Anterior cingulate cortex (tissue), 58 donors: ENCODE data around the gene ASXL2.
A peak's percentile ranks its signal among the peaks of the same experiment; 100 is the strongest.

Experiments
- DNase-seq, 58 donors: peaks; one replicate each; lab custom pipeline; 2025; lab: John Stamatoyannopoulos, UW

The ASXL2 gene

DNA sequence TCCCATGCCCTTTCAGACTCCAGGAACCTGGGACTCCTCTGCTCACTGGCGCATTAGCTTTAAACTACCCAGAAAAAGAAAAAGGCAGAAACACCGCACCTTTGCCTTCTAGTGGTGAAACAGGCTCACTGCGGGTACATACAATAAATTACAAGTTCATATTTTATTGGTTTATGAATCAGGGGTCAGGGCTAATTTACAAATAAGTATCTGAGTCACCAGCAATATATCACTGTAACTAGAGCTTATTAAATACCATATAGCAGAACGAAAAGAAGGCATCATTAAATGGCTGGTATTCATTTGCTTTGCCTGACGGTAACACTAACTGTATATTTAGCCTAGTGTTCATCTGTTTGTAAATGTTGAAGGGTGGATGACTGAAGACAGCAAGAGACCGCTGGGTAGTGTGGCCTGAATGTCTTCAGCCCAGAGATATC, 178.0 kb downstream of the ASXL2 start:
- peak in 7 of 58 donors; percentile 2 to 20 (median 11) for DNase-seq

DNA sequence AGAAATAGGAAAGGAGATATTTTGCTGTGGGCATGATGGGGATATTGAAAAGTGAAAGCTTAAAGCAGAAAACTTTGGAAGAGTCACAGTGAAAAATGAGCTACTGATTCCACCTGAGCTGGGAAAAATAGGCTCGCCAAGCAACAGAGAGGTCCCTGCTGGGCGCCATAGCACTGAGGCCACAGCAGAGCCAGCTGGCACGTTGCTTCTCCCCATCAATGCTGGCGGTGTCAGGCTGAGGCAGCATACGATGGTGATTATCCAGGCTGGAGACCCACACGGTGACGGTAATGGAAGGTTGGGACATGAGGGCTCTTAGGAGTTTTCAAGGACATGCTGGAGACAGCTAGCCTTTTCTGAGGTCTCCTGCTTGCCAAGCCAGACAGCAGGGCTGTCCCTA, 179.1 kb downstream of the ASXL2 start:
- DNase-seq, result no peak

DNA sequence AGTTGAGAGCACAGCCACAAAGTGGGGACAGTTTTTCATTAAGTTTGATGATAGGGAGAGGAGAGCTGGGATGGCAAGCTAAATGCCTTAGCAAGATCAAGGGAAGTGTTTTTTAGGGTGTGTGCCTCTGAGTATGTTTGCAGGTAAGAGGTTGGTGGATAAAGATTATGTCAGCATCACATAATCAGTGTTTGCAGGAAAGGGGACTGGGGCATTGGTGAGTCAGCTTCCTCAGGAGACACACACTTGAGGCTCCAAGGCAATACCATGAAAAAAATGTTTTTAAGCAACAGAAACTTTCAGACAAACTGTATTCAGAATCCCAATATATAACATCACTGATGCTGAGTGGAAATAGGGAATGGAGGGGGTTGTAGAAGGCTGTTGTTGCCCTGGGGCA, 179.5 kb downstream of the ASXL2 start:
- DNase-seq, result no peak

DNA sequence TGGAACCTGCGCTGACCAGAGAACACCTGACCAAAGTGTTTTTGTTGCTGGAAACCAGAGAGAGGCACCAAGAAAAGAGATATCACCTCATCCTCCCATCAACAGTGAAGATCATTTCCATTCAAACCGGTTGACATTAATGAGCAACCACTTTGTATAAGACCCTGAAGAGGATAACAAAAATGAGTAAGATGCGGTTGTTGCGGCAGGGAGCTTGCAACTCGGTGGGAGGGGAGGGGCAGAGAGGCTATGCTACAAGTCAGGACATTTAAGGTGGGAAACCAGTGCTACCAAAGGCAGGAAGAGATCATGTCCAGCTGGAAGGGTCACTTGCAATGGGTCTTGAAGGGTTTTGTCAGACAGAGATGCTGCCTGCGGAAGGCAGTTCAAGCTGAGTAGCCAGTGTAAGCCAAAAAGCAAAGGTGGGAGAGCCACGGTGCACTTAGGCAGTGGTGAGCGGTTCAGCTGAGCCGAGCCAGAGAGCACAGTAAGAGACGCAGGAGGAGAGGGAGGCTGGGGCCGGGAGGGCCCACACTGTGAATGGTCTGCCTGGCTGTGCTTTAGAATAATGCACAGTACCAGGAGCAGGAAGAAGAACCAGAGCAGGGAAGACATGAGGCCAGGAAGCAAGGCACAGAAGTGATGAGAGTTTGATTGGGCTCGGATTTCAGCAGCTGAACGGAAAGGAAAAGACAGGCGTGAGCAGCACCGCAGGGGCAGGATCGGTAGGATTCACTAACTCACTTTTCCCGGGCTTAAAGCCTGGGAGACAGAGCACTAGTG, 180.5 kb downstream of the ASXL2 start:
- DNase-seq, result no peak

DNA sequence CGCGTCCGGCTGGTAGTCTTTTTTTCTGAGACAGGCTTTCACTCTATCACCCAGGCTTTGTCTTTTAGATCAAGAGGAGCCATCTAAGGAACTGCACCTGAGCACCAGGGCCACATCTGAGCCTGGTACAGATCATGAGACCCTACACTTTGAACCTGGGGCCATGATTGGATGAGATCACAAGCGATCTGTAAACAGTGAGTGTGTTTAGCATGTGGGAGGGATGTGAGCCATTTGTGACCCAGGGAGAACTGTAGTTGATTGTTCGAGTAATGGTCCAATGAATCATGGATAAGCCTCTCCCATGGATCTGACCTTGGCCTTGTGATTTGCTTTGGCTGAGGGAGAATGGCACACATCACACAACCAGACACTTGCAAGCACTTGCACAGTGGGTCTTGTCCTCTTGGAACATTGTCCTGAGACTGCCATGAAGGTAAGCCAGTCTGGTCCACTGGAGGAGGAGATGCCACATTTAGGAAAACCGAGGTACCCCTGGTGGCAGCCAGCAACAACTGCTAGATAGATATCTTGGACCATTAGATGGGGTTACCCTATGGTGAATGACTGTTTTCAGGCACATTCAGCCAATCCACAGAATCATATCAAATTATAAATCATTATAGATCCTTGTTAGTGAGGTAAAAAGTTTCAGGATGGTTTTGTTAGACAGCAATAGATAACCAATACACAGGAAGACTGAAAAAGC, 185.4 kb downstream of the ASXL2 start:
- no peak for DNase-seq

DNA sequence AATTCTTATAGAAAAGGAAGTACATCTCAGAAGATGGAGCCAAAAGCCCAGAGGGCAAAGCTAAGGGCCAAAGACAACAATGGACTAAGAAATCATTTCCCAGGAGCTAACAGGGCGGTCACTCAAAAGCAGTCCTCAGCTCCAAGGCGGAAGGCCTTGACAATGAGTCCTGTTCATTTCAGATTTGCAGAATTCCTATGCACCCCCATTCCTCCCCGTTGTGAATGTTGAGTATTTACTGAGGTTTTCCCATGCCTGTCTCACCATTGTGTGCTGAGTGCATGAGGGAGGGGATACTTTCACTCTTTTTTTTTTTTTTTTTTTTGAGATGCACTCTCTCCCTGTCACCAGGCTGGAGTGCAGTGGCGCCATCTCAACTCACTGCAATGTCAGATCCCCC, 186.1 kb downstream of the ASXL2 start:
- DNase-seq, result no peak

DNA sequence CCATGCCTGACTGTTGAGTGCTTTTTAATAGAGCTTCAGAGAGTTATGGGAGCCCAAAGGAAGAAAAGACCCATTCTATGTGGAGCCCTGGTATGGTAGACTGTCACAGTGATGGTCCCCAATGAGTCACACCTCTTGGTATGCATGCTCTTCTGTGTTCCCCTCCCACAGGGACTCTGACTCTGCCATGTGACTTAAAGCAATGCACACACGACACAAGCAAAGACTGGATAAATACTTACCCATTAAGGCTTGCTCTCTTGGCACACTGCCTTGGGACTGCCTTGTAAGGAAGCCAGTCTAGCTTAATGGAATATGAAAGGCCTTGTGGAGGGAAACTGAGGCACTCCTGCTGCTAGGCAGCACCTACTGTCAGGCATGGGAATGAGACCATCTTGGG, 188.2 kb downstream of the ASXL2 start:
- DNase-seq, result no peak

DNA sequence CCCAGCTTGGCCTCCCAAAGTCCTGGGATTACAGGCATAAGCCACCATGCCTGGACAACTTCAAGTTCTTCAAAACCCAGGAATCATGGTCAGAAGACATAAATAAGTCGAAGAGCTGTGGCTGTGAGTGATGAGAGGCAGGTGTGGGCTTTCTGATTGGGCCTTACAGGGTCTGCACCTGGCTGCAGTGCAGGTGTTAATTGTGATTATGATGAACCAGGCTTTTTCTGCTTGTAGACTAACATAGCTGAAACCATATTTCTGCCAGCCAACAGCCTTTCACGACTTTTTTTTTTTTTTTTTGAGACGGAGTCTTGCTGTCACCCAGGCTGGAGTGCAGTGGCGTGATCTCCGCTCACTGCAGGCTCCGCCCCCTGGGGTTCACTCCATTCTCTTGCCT, 190.1 kb downstream of the ASXL2 start:
- no peak for DNase-seq

DNA sequence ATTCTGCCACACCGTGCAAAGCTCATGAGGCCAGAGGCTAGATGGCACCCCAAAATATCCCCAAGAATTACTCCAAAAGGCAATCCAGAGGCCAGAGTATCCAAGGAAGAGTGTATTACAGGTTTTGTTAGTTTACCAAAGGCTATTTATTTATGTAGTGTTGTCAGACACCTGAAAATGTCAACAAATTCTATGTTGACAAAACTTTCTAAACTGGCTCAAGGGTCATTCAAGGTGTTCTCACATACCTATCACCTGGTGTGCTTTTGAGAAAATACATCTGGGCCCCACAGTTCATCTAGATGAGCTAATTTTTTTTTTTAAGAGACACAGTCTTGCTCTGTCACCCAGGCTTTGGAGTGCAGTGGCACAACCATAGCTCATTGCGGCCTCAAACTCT, 192.5 kb downstream of the ASXL2 start:
- DNase-seq, result no peak

DNA sequence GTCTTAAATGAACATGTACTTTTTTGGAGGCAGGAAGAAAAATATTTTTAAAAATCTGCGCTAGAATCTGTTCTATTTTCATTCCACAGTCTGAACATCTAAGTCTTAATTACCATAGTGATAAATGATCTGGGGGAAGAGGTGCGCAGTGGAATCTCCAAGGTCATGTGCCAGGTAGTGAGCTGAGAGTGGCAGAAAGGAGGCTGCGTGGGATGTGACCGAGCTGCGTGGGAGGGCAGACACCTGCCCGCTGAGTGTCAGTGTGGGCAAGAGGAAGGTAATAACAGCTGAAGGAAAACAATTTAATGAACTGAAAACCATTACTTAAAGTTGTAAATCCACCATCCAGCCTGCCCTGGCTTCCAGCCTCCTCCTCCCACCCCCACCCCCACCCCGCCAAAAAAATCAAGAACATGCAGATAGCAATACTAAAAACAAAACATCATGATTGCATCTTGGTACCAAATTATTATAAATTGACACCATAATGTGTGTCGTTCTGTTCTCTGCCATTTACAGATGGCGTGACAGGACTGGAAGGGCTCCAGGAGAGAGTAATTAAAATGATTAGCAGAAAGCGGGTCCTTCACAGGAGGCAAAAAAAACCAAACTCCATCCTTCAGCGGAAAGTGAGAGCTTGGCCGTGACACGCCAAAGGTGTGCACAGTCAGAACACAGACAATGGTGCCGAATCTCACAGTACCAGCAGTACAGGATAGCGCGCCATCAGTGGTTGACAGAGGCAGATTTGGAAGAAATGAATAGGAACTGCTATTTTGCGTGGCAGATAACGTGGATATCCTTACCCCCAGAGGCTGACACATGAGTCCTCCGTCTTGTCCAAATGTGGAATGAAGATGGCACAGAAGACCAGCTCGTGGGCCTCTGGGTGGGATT, 193.5 kb downstream of the ASXL2 start:
- DNase-seq, result peak in 6 of 58 donors; percentile 10 to 49 (median 12)
